Fibroblast of skin of scalp (primary cell): ENCODE results near the gene PARD3B.

Experiments
- DNase-seq: peaks from one replicate; pipeline ENCODE4 v3.0.0-alpha.2; 2013

The PARD3B gene

DNA sequence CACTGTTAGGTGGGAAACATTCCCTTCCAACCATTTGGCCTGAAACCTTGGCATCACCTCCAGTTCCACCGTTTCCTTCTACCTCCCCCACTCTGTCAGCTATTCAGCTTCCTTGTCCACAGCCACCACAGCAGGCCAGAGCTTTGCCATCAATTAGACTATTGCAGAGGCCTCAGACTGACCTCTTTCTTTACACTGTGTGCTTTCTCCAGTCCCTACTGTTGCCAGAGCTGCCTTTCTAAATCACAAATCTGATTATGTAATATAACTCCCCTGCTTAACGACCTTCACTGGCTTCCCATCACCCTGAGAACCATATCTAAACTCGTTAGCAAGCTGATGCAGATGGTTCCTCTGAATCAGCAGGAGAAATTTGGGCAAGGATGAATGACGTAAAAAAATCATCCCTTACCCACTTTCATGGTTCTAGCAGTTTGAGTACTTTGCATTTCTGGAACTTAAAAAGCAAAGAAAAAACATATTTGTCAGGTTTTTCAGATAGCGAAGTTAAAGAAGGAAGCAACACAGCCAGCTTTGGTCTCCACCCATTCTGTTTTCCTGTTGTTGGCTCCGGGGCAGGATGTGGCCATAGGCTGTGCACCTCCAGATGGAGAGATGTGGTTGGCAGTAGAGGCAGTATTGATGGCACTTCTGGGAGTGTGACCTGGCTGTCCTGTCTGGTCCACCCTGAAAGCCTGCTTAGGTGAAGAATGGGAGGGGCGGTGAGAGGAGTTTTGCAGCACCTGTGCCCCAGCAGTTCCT is 422.1 kb downstream of the PARD3B start:
- DNase-seq, result no peak

DNA sequence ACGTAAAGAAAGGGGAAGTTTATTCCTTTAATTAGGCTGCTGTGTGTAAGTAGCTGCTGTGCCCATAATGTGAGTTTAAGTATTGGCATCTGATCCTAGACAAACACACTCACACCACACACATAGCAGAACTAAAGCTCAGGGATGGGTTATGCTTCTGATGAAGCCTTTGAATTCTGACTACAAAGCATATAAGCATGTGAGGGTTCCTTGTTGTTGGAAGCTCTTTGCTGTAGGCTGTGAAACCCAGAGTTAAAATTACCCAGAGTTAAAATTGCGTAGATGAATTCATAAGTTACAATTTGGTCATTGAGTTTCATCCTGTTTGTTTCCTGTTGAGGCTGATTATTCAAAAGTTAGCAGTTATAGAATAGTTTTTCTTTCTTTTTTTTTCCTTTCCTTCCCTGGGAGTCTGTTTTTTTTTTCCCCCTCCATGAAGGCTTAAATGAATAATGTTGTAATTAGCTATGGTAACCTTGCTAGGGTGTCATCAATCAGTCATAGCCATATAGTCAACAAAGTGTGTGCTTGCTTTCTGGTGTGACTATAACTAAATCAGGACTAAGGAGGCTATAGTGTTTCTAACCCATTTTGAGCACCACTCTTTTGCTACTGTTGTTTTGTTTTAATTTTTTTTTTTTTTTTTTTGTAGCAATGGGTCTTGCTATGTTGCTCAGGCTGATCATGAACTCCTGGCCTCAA is 426.1 kb downstream of the PARD3B start:
- DNase-seq, result no peak

DNA sequence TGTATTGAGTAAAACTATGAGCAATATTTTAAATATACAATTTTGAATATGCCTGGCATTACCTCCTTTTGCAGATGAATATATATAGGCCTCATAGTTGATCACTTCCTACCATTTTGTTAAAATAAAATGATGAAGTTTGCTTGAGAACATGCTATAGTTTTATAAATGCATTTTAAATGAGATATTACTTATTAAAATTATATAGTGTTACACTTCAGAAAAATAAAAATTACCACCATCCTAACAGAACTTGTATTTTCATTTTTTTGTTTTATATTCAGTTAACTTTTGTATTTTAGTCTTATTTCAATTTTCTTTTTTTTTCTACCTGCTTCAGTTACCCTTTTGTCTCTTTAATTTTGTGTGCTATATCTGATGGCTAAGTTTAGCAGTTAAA is 426.9 kb downstream of the PARD3B start:
- no peak for DNase-seq

DNA sequence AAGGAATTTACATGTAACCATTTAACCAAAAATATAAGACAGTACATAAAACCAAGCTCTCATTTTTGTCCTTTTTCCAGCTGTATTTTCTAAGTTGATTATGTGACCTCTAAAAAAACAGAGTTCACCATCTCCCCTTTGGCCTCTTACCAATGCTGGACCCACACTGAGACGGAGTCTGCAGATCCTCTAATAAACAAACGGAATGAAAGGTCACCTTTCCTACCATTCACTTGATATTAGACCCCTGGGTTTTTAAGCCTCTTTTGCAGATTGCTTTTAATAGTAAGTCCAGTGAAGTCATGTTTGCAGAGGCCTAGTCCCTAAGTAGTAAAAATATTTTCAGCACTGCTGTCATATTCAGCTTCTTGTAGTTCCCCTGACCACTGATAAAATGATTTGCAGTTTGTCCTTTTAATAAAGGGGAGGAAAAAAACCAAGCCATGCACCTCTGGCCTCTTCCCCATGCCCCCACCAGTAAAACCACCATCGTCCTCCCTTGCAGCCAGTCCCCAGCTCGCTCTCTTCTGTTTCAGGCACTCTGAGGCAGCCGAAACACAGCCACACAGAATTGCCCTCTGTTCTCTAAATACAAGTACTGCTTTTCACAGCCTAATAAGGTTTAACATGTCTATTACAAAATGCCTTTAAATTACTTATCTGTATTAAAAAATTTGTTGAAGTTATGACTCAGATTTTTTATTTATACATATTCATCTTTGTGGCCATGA is 427.5 kb downstream of the PARD3B start:
- DNase-seq, result no peak

DNA sequence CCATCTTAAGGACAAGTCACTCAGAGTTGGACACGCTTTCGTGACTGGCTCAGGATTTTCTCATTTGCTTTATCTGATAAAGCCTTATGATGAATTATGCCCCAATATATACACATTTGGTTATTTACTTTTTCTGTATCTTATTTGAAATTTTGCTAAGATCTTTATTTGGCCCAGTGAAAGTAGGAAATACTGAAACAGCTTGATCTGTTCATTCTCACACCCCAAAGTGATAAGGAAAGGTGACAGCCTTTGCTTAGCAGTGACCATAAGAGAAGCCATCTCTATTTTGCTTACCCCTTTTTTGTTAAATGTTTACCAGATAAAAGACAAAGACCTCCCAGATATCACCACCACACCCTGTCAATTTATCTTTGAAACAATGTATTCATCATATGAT is 428.3 kb downstream of the PARD3B start:
- DNase-seq, result no peak

DNA sequence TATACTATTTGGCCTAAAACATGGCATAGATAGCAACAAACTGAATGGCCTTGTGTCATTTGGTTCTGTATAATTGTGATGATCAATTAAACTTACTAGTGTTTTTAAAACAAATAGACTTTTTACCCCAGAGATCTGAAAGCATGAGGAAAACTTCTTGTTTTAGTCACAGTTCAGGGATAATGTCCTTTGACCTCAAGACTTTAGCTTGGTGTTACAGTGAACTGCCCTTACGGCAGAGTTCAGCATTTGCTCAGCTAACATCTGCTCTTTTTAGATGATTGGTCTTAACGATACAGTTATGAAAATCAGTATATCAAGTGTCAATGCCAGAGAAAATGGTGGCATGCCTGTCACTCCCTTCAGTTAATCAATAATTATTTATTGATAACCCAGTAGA is 429.2 kb downstream of the PARD3B start:
- DNase-seq, result no peak

DNA sequence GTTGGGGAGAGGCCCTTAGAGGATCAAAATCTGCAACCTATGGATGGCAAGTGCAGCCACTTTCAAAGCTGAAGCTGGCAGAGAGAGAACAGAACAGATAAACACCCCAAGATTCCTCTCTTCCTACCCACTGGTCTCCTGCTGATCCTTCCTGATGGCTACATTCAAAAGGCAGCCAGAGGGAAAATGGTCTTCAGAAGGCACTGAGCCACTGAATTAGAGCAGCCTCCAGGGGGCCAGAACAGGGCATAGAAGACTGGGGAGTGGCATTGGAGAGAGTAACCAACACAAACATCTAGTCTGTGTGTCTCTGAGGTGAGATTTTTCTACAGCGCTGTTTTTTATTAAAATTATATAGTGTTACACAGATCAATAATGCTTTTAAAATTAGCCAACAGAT is 432.6 kb downstream of the PARD3B start:
- DNase-seq, result no peak

DNA sequence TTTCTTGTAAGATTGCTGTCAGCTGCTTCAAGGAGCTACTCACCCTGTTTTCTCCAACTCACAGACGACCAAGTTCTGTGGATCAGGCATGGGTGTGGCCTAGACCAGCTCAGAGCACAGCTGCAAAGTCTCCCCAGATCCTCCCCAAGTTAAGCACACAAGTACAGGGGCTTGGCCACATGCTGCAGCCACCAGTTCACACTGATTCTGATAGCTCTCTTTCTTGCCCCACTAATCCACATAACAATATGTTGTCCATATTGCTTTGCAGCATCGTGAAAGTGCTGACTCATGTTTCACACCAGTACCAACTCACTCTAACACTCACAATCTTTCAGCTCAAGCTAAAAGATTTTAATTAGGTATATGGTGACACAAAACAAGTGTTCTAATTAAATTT is 437.0 kb downstream of the PARD3B start:
- DNase-seq, result peak; percentile 5

DNA sequence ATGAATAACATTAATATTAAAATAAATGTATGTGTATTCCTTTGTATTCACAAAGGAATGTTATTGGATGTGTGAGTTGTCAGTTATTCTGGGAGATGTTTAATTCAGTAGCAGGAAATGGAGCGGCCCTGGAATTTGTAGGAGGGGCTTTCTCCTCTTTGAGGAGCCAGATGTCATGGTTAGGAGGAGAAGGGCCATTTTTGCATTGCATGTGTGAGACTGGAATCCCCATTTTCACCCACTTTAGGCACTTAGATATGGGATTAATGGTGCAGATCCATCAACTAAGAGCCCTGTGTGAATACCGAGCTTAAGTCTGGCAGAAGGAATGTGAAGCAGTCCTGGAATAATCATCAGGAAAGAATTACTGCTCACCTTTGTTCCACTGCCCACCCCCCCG is 439.2 kb downstream of the PARD3B start:
- DNase-seq, result peak; percentile 70

DNA sequence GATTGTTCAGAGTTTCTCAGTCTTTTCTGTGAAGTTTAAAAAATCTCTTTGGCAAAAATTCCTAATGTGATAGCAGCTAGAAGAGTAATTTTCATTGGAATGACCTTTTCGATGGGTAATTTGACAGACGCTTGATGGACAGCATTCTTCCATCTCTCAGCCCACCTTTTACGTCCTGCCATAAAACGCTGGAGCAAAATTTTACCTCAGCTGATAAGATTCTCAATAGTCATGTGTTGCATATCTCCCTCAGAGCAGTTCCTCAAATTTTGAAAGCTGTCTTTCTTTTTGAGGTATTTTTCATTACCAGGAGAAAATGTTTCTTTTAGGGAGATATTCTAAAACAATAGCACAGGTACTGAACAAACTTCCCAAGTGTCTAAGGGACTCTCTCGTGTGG is 441.4 kb downstream of the PARD3B start:
- DNase-seq, result no peak

DNA sequence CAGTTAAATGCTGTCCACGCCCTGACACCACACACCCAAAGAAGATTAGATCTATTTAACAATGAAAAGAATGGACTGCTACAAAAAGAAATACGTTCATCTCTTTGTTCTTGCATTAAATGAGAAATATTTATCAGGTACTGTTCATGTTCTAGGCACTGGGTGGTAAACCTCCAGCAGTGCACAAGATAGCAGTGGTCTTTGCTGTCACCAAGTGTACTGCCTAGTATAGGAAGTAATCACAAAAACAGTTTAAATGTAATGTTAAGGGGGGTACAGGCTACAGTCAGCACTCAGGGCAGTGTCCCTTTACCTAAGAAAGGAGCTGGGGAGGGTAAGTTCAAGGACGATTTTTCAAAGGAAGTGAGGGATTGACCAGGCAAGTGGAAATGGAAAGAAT is 443.6 kb downstream of the PARD3B start:
- DNase-seq, result no peak

DNA sequence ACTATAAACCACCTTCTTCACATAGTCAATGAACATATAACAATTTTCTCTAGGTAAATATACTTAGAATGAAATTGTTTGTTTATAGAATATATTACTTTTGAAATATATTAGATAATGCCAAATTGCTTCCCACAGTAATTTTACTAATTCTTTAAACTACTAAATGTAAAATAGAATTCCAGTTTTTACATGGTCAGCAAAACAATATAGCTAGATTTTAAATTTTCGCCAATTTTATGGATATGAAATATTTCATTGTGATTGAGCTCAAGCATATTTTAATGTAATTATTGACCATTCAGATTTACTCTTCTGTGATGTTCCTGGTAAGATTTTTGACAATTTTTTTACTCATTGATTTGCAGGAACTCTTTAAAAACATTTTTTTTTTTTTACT is 444.6 kb downstream of the PARD3B start:
- no peak for DNase-seq

DNA sequence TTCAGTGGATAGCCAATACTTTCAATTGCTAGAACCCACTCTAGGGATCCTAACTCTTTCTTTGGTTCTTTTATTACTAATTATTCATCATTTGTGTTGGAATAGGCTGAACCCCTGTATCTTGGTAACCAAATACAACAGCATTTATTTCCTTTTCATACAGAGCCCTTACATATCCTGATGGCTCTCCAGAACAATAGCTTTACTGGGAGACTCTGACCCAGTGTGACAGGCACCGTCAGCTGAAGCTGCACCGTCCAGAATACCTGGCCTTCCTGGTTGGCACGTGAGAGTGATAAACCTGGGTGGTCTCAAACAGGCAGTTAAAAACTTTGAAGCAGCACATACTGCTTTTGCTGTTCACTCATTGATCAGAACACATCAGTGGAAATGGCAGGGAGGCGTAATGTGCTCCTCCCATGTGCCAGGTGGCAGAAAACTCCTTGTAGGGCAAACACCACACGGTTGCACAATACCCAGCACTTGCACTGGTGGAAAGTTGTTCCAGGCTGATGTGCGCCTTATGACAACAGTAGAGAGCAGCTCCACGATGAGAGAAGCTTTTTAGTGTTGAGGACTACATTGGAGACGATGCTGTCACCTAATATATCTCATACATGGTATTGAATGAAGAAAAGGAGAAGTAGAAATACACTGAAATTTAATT is 456.2 kb downstream of the PARD3B start:
- DNase-seq, result no peak

DNA sequence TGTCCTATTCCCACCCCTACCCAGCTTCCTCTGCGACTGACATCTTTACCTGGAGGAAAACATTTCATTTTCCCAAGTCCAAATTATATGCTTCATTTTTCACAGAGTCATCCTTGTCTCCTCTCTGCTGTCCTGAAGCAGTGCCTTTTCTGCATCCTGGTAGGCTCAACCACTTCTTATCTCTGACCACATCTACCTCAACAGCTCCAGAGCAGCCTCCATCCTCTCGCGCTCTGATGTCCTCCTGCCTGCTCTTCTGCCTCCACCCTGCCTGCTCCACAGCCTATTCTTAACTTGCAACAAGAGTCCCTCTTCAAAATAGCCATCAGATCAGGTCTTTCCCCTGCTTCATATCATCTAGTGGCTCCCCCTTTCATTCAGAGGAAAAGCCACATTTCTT is 457.1 kb downstream of the PARD3B start:
- DNase-seq, result no peak

DNA sequence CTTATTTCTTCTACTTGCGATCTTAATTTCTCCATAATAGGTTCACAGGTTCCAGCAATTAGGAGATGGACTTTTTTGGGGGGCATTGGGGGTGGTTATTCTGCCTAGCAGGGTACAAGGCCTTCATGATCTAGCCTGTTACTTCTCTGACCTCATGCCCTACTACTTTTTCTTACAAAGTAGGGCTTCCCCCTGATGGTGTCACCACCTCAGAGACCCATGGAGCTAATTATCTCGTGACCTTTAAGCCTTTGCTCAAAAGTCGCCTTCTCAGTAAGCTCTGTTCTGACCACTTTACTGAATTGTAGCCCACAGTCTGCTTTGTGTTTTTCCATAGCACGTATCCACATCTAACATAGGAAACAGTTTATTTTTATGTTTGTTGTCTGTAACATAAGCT is 458.0 kb downstream of the PARD3B start:
- no peak for DNase-seq

DNA sequence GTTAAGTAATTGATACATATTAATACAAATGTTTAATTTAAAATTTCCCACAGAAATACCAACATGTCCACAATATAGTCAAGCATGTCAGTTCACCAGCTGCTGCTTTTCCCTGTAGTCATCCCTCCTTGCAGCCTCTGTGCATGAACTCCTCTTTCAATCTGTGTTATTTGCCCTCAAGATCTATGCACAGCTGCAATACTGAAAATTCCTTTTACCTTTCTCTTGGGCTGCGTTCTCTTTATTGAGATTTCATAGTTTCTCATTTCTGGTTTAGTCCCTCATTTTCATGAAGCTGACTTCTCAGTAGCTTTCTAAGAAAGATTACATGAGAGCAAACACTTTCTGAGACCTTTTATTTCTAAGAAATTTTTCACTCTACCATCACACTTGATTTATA is 464.9 kb downstream of the PARD3B start:
- no peak for DNase-seq

DNA sequence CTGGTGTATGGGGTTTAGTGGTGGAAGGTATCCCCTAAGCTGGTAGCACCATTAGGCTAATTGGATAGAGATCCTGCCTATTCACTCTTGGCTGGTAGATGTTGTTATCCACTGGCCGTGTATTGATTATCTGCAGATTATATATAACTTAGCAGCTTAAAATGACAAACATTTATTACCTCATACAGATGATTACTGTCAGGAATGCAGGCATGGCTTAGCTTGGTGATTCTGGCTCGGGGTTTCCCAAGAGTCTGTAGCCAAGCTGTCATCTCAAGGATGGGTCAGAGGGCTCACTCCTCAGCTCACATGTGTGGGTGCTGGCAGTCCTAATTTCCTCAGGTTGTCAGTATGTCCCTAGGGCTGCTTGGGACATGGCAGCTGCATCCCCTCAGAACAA is 465.8 kb downstream of the PARD3B start:
- DNase-seq, result no peak

DNA sequence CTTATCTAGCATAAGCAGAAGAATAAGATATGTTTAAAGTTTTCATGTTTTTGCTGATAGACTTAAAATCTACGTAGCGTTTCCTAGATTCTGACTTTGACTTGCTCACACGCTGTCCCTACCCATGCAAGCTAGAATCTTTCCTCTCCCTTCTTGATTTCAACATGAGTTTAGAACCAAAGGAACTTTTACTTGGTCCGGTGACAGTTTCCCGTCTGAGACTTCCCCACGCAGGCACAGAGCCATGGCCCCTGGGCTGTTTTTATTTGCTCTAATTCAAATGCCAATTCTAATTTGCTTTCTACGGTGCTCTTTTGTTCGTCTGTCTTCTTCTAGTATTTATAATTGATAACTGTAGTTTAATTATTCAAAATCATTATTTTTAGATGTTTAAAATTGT is 467.7 kb downstream of the PARD3B start:
- no peak for DNase-seq

DNA sequence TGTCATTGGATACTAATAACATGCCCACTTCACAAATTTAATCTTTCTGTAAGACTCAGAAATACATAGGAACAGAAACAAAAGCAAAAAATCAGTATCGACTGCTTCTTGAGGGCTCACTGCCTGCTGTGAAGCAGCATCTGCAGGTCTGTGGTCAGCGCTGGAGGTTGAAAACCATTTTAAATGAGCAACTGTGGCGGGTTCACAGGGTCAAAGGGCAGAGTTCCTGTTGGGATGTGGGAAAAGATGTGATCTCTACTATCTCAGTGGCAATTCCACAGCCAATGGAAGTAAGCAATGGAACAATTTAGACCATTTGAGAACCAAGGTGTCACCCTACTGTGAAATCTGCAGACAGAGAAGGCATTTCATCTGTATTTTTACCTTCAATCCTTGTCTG is 468.3 kb downstream of the PARD3B start:
- no peak for DNase-seq

DNA sequence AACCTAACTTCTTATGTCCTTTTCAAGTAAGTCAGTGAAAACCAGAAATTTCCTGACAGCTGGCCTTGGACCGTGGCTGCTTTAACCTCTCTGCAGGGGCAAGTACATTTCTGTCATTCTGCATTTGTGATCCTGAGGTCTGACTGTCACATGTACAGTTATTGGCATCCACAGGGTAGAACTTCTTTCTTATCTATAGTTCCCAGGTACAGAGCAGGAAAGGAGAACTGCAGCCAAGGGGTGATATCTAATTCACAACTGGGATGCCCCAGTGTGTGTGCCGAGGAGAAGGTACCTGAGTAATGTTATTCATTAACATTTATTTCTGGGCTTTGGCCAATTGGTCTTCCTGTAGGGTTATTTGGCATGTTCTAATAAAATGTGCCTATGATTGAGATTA is 468.9 kb downstream of the PARD3B start:
- DNase-seq, result no peak

DNA sequence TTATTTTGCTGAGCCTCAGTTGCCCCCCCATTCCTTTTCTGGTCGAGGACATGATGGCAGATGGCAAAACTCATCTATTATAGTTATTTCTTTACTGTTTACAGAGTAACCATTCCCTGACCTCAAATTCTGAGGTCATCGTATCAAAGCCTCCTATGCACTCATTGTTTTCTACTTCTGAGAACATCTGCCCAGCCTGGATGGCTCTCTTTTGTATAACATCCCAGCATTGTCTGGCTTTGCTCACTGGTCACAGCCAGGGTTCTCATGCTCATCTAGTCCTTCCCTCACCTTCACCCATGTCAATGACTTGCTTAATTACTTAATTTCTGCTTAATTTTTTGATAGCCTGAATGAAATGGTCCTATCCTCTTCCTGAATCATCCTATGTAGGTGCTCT is 472.1 kb downstream of the PARD3B start:
- no peak for DNase-seq

DNA sequence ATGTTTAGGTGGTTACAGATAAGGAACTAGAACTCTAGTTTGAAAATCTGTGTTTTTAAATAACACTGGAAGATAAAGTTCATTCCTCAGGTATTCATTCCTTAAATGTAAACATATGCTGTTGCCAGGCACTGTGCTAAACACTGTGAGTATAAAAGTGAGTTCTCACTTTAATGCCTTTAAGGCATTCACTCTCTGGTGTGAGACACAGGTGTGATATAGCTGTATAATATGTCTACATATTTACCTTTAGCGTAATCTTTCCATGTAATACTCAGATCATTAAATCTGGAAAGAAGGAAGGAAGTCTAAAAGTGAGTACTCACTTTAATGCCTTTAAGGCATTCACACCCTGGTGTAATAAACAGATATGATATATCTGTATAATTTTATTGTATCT is 472.6 kb downstream of the PARD3B start:
- no peak for DNase-seq

DNA sequence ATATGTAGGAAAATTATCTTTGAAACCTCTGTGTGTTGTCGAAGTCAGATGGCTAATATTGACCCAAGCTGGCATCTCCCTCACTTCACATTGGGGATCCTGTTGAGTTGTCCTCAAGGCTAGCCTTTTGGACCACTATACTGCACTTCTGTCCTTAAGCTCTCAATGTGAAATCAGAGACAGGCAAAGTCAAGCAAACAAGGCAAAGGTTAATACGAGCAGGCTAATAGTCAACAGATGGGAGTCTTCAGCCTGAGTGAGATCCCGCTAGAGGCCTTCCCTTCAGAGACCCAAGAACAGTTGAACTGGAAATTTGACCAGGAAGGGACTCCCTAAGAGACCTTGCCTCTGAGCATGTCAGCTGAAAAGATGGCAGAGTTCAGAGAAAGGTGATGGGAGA is 475.4 kb downstream of the PARD3B start:
- DNase-seq, result no peak
